Smooth muscle cell (in vitro differentiated cells): Measurements from ENCODE around the gene EPHB1. TPM values are rescaled to one million over a fixed set of nuclear protein-coding genes. Genes with fewer than 3 reads are reported as not detected.
"Not testable (repeated sequence)": the region's sequence is repeated elsewhere in the genome, so short reads cannot be mapped to it uniquely, and the experiment has no call there.

Experiments
- DNase-seq: peaks from one replicate; lab custom pipeline; 2025; ENCODE audit not compliant: unreplicated experiment; lab: John Stamatoyannopoulos, UW
- H2AFZ ChIP-seq: fragments of 200-600 bp; sonication (generic); 2 replicates; pipeline ENCODE4 v1.6.0; 2016; ENCODE audit warnings: antibody characterized with exemption, low read depth, mild to moderate bottlenecking
- H3F3A ChIP-seq: fragments of 200-600 bp; sonication (generic); 2 replicates; pipeline ENCODE4 v1.6.0; 2017; ENCODE audit warnings: antibody characterized with exemption, low read depth
- H3K27ac ChIP-seq: fragments of 200-600 bp; sonication (generic); 2 replicates; pipeline ENCODE4 v1.5.1; 2016; ENCODE audit warnings: low read depth, mild to moderate bottlenecking
- H3K27me3 ChIP-seq: fragments of 200-600 bp; sonication (generic); 2 replicates; pipeline ENCODE4 v1.6.1; 2016; ENCODE audit warnings: low read depth, mild to moderate bottlenecking
- H3K36me3 ChIP-seq: fragments of 200-600 bp; sonication (generic); 2 replicates; pipeline ENCODE4 v1.5.1; 2016; ENCODE audit warnings: low read depth
- H3K4me1 ChIP-seq: fragments of 200-600 bp; sonication (generic); 2 replicates; pipeline ENCODE4 v1.5.1; 2016; ENCODE audit warnings: low read depth
- H3K4me2 ChIP-seq: fragments of 200-600 bp; sonication (generic); 2 replicates; pipeline ENCODE4 v1.6.0; 2016; ENCODE audit warnings: mild to moderate bottlenecking
- H3K4me3 ChIP-seq: fragments of 200-600 bp; sonication (generic); 2 replicates; pipeline ENCODE4 v1.5.1; 2016; ENCODE audit warnings: mild to moderate bottlenecking
- H3K79me2 ChIP-seq: fragments of 200-600 bp; sonication (generic); 2 replicates; pipeline ENCODE4 v1.6.0; 2016; ENCODE audit warnings: low read depth, mild to moderate bottlenecking
- H3K9ac ChIP-seq: fragments of 200-600 bp; sonication (generic); 2 replicates; pipeline ENCODE4 v1.6.0; 2016; ENCODE audit warnings: low read depth
- H3K9me3 ChIP-seq: fragments of 200-600 bp; sonication (generic); replicated peaks from 2 replicates; pipeline ENCODE4 v1.5.1; 2016; ENCODE audit warnings: low read depth
- H4K20me1 ChIP-seq: fragments of 200-600 bp; sonication (generic); 2 replicates; pipeline ENCODE4 v1.6.0; 2016; ENCODE audit warnings: low read depth
- CTCF ChIP-seq: fragments of 200-600 bp; sonication (generic); IDR thresholded peaks from 2 replicates; pipeline ENCODE4 v1.5.1; 2017; ENCODE audit warnings: borderline replicate concordance, mild to moderate bottlenecking, antibody characterized with exemption; ENCODE audit not compliant: insufficient read depth, poor library complexity, severe bottlenecking
- WGBS: methylation state at CpG from one replicate; pipeline ENCODE4 v1.1.7; 2016; ENCODE audit warnings: low lambda C conversion rate; 5-methylcytosine and 5-hydroxymethylcytosine counted together
- polyA plus RNA-seq: library from polyadenylated mRNA; unstranded; fragments of >200 nt; fragmentation: Nextera tagmentation; extraction: Ambion mirVana; gene quantifications from 2 replicates; pipeline ENCODE4 v1.2.1, GENCODE V29; 2016
- total RNA-seq: library from RNA; depleted of rRNA; stranded (reverse); fragments of >200 nt; gene quantifications from 2 replicates; pipeline ENCODE4 v1.2.3, GENCODE V29; 2014

EPHB1 gene
- total and polyA plus RNA-seq, 2 experiments from 2014 or later = 2.5 to 2.6 TPM

- 76% methylated on average over 5 of the region's 5 CpGs for WGBS
- H3K9me3 ChIP-seq = no peaks in the 10 kb centered on the region
- no peak for DNase-seq
- TF ChIP-seq CTCF = no peak
- no peak overlapping the region for H3K27ac ChIP-seq
- H3K9ac ChIP-seq = no peak overlapping the region
- H2AFZ ChIP-seq = no peak overlapping the region
- no peaks in the 10 kb centered on the region for H3K36me3 ChIP-seq
- H4K20me1 ChIP-seq = no peaks in the 10 kb centered on the region
- no peaks in the 10 kb centered on the region for H3K79me2 ChIP-seq
- H3K4me1 ChIP-seq = peaks cover 5% of the 10 kb centered on the region
- H3K4me2 ChIP-seq = no peak overlapping the region
- H3K27me3 ChIP-seq = no peaks in the 10 kb centered on the region
- no peaks in the 10 kb centered on the region for H3F3A ChIP-seq
- H3K4me3 ChIP-seq = no peak overlapping the region
Observed at GRCh38 chr3:135229018-135229495, 434.0 kb downstream of the EPHB1 start.

- H3K27ac ChIP-seq = no peak overlapping the region
- H3K4me1 ChIP-seq = peaks cover 5% of the 10 kb centered on the region
- H3K79me2 ChIP-seq = no peaks in the 10 kb centered on the region
- TF ChIP-seq CTCF = no peak
- H3K9me3 ChIP-seq = no peaks in the 10 kb centered on the region
- no peak overlapping the region for H3K4me2 ChIP-seq
- H3F3A ChIP-seq = no peaks in the 10 kb centered on the region
- 22% methylated on average over 2 of the region's 2 CpGs for WGBS
- no peak overlapping the region for H3K4me3 ChIP-seq
- no peaks in the 10 kb centered on the region for H4K20me1 ChIP-seq
- DNase-seq = no peak
- H3K9ac ChIP-seq = no peak overlapping the region
- no peaks in the 10 kb centered on the region for H3K27me3 ChIP-seq
- no peak overlapping the region for H2AFZ ChIP-seq
- no peaks in the 10 kb centered on the region for H3K36me3 ChIP-seq
Observed at GRCh38 chr3:135231737-135232136, 436.7 kb downstream of the EPHB1 start.

DNA sequence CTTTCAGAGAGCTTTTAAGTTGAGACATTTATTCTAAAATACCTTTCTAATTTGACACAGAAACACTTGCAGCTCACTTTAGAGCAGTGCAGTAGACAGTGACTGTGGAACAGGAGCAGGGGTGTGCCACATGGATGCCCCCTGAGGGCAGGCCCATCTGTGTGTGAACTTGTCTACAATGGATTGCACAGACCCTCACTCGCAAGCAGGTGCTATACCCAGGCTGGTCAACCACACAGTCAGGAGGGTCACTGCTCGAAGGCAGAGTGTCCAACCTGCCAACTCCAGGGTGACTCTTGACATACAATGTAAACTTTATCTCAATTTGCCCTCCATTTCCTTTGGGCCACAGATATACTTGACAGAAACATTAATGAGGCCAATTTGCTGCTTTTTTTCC is 437.2 kb downstream of the EPHB1 start:
- Histone ChIP-seq H3K27ac (no peak overlapping the region), H3K9me3 (no peaks in the 10 kb centered on the region), H3K36me3 (no peaks in the 10 kb centered on the region), H2AFZ (no peak overlapping the region), H3K4me3 (no peak overlapping the region), H3K27me3 (no peaks in the 10 kb centered on the region), H3K4me2 (no peak overlapping the region), H3K79me2 (no peaks in the 10 kb centered on the region), H4K20me1 (no peaks in the 10 kb centered on the region), H3K4me1 (peaks cover 5% of the 10 kb centered on the region), H3K9ac (no peak overlapping the region), H3F3A (no peaks in the 10 kb centered on the region)
- 94% methylated on average over 2 of the region's 2 CpGs for WGBS
- DNase-seq = no peak
- no peak for TF ChIP-seq CTCF

DNA sequence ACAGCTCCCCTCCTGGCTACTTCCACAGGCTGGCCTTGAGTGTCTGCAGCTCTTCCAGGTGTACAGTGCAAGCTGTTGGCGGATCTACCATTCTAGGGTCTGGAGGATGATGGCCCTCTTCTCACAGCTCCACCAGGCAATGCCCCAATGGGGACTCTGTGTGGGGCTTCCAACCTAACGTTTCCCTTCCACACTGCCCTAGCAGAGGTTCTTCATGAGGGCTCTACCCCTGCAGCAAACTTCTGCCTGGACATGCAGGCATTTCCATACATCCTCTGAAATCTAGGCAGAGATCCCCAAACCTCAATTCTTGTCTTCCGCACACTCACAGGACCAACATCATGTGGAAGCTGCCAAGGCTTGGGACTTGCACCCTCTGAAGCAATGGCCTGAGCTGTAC is 438.4 kb downstream of the EPHB1 start:
- DNase-seq, H3K79me2 ChIP-seq, H3K36me3 ChIP-seq, H3K27ac ChIP-seq, H3K4me1 ChIP-seq, H2AFZ ChIP-seq, H4K20me1 ChIP-seq, H3K4me2 ChIP-seq, H3K9me3 ChIP-seq, H3K27me3 ChIP-seq, H3F3A ChIP-seq, H3K4me3 ChIP-seq, H3K9ac ChIP-seq: not testable (repeated sequence)
- 94% methylated on average over 3 of the region's 3 CpGs for WGBS
